HG03460 (cell line): Measurements from ENCODE around the gene SLA2.
"Not testable (repeated sequence)": the region's sequence is repeated elsewhere in the genome, so short reads cannot be mapped to it uniquely, and the experiment has no call there.

Experiments
- ATAC-seq: cut with Tn5 transposase; IDR thresholded peaks from one replicate; pipeline ENCODE4 v1.9.1; 2021; ENCODE audit not compliant: unreplicated experiment

Gene SLA2

GRCh38 chr20:36576081-36576445 is 69.9 kb downstream of the SLA2 start:
- no peak for ATAC-seq

- ATAC-seq: no peak
These were observed 71.4 kb downstream of the SLA2 start for GRCh38 chr20:36574366-36575135.

- ATAC-seq: no peak
These were observed 72.1 kb downstream of the SLA2 start for GRCh38 chr20:36573798-36574365.

- ATAC-seq: peak; percentile 57
These were observed 72.7 kb downstream of the SLA2 start, which contains the start of gene TGIF2 for GRCh38 chr20:36573103-36573797. Gene TGIF2, plus strand, starts transcription at chr20:36573597. Its CDS starts 5,178 bp downstream, at chr20:36578775.

GRCh38 chr20:36572701-36573102 is 73.3 kb downstream of the SLA2 start:
- ATAC-seq: peak; percentile 17

GRCh38 chr20:36571564-36572504 is 74.2 kb downstream of the SLA2 start:
- ATAC-seq: no peak

- no peak for ATAC-seq
These were observed 76.1 kb downstream of the SLA2 start for GRCh38 chr20:36569847-36570429.

- ATAC-seq: no peak
These were observed 80.5 kb downstream of the SLA2 start for GRCh38 chr20:36565520-36565919.

- not testable (repeated sequence) for ATAC-seq
These were observed 81.3 kb downstream of the SLA2 start for GRCh38 chr20:36564726-36565121.

- not testable (repeated sequence) for ATAC-seq
These were observed 81.8 kb downstream of the SLA2 start for GRCh38 chr20:36564078-36564725.

GRCh38 chr20:36563374-36563773 is 82.6 kb downstream of the SLA2 start:
- ATAC-seq: no peak

- ATAC-seq: no peak
These were observed 83.3 kb downstream of the SLA2 start for GRCh38 chr20:36562724-36563123.
